Activated CD4-positive, CD25-positive, alpha-beta regulatory T cell treated with anti-CD3 and anti-CD28 coated beads, Interleukin-2, amount 50 U/mL, for 72 hours (primary cell): ENCODE results near the gene SCN4B.

Experiments used
- DNase-seq: peaks from one replicate; pipeline ENCODE4 v3.0.0; 2021

The SCN4B gene

GRCh38 chr11:118095493-118095892 lies 57.1 kb downstream of the SCN4B start:
- DNase-seq, result no peak

GRCh38 chr11:118092907-118093571 lies 59.6 kb downstream of the SCN4B start:
- no peak for DNase-seq

DNA sequence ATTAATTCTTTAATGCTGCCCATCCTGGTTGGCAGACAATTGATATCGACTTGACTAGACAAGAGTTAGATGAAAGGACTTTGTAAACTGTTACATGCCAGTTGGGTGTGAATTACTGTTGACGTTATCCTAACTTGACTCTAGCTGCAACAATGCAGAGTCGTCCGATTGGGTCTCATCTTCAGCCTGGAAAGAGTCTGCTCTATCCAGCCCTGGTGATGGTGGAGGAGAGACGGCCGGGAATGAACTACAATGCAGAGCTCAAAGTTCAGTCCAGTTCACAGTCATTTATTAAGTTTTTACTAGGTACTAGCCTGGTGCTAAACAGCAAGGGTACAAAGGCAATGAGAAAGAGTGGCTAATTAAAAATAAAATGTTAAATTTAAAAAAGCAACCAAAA lies 60.9 kb downstream of the SCN4B start:
- no peak for DNase-seq

DNA sequence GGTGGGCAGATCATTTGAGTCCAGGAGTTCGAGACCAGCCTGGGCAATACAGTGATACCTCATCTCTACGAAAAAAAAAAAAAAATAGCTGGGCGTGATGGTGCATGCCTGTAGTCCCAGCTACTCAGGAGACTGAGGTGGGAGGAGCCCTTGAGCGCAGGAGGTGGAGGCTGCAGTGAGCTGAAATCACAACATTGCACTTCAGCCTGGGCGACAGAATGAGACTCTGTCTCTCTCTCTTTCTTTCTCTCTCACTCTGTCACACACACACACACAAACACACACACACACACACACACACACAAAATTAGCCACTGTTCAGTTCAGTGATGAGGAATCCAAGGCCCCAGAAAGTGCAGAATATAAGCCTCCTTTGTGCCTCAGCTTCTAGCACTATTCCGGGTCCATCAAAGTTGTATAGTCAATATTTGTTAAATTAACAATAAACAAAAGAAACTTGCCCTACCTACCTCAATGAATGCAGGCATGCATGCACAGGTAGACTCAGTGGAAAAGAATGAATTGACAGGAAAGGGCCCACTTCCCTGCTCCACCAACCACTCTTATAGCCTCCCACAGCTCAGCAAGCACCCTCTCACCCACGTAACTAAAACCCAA lies 62.0 kb downstream of the SCN4B start:
- DNase-seq, result no peak

GRCh38 chr11:118088531-118088930 lies 64.1 kb downstream of the SCN4B start:
- DNase-seq, result no peak

DNA sequence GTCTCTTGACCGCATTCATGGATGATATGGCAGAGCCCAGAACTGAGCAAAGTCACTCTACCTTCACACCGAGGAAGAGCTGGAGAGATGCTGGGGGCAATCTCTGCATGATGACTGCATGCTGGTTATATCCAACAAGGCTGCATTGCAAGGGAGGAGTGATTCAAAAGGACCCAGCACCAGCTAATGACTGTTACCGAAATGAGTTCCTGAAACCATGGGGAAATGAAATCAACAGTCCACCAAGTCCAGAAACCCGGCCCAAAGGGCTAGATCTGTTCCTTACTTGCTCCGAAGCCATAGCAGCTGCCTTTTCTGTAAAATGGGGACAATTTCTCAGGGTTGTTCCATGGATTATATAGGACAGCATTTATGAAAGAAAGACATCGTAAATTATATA lies 64.7 kb downstream of the SCN4B start:
- DNase-seq, result no peak

GRCh38 chr11:118086913-118087768 lies 65.5 kb downstream of the SCN4B start, which contains the start of gene SMIM35:
SMIM35 (minus strand) TSS chr11:118086963; CDS start chr11:118086757, 206 bp downstream.
- no peak for DNase-seq

- DNase-seq, result no peak
Measured at GRCh38 chr11:118084656-118085055, 68.0 kb downstream of the SCN4B start.

GRCh38 chr11:118084247-118084646 lies 68.4 kb downstream of the SCN4B start:
- no peak for DNase-seq
